GM12801 (cell line): ENCODE results near the gene CD151.

Source experiments
- TF ChIP-seq, protein P1 (sequence below): IDR thresholded peaks from one replicate; pipeline ENCODE4 v1.5.1; 2011; ENCODE audit warnings: control low read depth; ENCODE audit not compliant: insufficient read length; ENCODE audit errors: extremely low read depth

Gene CD151

DNA sequence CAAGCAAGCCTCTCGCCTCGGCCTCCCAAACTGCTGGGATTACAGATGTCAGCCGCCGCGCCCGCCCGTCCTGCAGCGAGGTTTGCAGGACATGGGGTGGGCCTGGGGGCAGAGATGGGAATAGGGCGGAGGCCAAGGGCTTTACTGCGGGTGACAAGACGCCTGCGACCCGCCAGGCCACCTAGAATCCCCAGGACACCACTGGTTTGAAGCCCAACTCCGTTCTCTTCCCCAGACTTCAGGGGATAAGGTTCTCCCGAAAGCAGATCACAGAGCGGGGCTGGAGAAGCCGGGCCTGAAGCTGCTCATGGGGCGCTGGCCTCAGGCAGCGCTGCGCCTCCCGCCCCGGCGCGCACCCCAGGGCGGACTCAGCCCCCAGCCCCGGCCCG lies 9.2 kb downstream of the CD151 start:
- TF ChIP-seq, protein P1, sequence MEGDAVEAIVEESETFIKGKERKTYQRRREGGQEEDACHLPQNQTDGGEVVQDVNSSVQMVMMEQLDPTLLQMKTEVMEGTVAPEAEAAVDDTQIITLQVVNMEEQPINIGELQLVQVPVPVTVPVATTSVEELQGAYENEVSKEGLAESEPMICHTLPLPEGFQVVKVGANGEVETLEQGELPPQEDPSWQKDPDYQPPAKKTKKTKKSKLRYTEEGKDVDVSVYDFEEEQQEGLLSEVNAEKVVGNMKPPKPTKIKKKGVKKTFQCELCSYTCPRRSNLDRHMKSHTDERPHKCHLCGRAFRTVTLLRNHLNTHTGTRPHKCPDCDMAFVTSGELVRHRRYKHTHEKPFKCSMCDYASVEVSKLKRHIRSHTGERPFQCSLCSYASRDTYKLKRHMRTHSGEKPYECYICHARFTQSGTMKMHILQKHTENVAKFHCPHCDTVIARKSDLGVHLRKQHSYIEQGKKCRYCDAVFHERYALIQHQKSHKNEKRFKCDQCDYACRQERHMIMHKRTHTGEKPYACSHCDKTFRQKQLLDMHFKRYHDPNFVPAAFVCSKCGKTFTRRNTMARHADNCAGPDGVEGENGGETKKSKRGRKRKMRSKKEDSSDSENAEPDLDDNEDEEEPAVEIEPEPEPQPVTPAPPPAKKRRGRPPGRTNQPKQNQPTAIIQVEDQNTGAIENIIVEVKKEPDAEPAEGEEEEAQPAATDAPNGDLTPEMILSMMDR: no peak

DNA sequence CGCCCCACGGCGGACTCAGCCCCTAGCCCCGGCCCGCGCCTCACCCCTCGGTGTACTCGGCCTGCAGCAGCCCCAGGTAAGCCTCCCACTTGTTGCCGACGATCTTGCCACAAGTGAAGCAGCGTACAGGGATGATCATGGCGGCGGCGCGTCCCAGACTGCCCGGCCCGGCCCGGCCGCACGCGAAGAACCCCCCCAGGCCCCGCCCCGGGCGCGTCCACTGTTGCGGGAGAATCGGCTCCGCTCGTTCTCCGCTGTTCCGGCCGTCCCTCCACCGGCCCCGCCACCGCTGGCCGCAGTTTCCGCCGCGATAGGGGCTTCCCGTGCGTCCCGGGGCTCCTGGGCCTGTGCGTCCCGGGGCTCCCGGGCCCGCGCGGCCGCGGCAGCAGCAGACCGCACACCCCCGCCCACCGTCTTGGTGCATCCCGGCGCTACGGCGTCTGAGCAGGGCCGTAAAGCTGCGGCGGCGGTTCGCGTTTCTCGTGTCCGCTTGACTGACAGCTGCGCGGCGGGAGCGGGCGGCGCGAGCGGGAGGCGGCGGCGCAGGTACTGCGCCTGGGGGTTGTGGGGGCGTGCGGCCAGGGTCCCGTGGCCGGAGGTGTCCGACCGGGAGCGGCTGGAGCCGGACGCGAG lies 9.7 kb downstream of the CD151 start, which contains the start of the genes POLR2L and TSPAN4:
POLR2L (minus strand) TSS at position 160 of the 633 bp plus-strand sequence; CDS start at position 139, 21 bp downstream.
TSPAN4 (plus strand) TSS at position 483 of the 633 bp plus-strand sequence. CDS start 7,453 bp downstream, outside the sequence.
- TF ChIP-seq, protein P1: no peak

DNA sequence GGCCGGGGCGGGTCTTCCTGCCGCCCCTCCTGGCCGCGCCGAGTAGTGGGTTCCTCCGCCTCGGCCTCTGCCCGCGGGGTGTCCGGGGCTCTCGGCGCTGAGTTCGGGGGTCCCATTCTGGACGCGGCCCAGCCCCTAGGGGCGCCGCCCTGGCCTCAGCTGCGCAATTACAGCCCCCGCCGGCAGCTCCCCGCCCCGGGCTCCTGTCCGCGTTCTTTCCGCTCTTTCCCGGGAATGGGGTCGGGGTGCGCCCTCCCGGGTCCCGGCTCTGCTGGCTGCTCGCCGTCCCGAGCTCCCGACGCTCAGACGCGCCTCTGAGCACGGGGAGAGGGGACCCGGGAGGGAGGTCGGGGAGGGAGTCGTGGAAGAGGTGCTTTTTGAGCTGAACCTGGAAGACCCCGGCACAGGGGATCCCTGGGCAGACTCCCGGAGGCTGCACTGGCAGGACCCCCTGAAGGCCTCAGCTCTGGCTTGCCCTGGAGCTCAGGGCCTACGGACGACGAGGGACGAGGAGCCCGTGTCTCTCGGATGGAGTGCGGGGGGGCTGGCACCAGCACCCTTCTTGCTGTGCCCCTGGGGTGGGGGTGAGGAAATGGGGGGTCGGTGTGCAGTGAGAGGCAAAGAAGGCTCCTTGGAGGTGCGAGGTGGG lies 10.5 kb downstream of the CD151 start:
- TF ChIP-seq, protein P1: no peak

- TF ChIP-seq, protein P1: no peak
Measured at GRCh38 chr11:843818-844692, 11.3 kb downstream of the CD151 start.

DNA sequence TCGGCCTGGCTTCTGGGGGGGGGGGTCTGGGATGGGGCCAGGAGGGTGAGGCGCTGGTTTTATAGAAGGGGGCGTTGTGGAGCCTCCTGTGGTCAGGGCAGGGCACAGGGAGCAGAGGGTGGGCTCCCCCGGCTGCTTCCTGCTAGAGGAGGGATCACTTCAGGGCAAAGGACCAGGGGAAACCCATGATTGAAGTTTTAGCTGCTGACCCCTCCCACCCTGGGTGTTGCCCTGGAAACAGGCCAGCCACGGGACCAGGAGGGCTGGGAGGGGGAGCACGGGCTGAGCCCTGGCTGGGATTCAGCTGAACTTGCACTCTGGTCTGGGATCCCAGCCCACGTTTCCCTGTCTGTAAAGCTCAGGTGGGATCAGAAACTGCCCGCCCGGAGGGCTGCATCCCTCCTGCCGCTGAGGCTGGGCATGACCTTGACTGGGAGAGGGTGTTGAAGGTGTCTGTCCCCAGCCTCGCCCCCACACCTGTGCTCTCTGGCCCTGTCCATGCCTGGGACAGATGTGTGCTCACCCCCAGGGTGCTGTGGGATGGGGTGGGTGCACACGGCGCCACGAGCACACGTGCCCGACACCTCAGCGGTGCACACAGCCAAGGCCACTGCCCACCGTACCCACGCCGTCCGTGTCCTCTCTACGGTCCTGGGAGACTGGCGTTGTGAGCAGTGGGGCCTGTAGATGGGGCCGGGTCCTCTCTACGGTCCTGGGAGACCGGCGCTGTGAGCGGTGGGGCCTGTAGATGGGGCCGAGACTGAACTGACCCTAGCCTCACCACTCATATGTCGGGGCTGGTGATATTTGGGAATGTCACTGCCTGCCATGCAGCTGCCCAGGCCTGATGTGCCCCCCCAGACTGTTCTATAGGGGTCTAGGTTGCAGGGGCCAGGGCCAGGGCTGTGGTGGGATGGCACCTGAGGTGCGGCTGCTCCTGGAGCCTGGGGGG lies 12.2 kb downstream of the CD151 start:
- TF ChIP-seq, protein P1: no peak

- TF ChIP-seq, protein P1: no peak
Measured at GRCh38 chr11:845872-846495, 13.2 kb downstream of the CD151 start.
